ENCODE results near the gene PDE11A. TPM values are rescaled to one million over a fixed set of nuclear protein-coding genes. Genes with fewer than 3 reads are reported as not detected.
A peak's percentile ranks its signal among the peaks of the same experiment; 100 is the strongest.

The PDE11A gene
- total and polyA plus RNA-seq, 8 donors = under 0.01 to 0.87 (median 0.40) TPM; not detected in 2

- H3K9me3 ChIP-seq = no peaks in the 10 kb centered on the region
- no peak overlapping the region for H3K4me3 ChIP-seq
- intact Hi-C loops (cut with DNase I; ENCODE audit: low total_unique reads) = no loop called here
- WGBS, 5 donors = 78 to 88% (median 86%) methylated on average over 3 of the region's 3 CpGs
- no peak for DNase-seq
- no peak overlapping the region for H3K27ac ChIP-seq
- H3K27me3 ChIP-seq = no peaks in the 10 kb centered on the region
- no peaks in the 10 kb centered on the region for H3K4me1 ChIP-seq
- no peak for TF ChIP-seq EP300 (IDR thresholded peaks at IDR 0.05)
- TF ChIP-seq CTCF (IDR thresholded peaks at IDR 0.05) = no peak
- no peak for TF ChIP-seq POLR2AphosphoS5 (IDR thresholded peaks at IDR 0.05)
- no peaks in the 10 kb centered on the region for H3K36me3 ChIP-seq
Observed at GRCh38 chr2:177676636-177677035, 395.9 kb downstream of the PDE11A start.

GRCh38 chr2:177675825-177676224 is 396.8 kb downstream of the PDE11A start:
- H3K4me1 ChIP-seq = no peaks in the 10 kb centered on the region
- no peaks in the 10 kb centered on the region for H3K36me3 ChIP-seq
- no peak overlapping the region for H3K27ac ChIP-seq
- H3K27me3 ChIP-seq = no peaks in the 10 kb centered on the region
- H3K4me3 ChIP-seq = no peak overlapping the region
- DNase-seq = no peak
- TF ChIP-seq CTCF (IDR thresholded peaks at IDR 0.05) = no peak
- no peak for TF ChIP-seq EP300 (IDR thresholded peaks at IDR 0.05)
- no peak for TF ChIP-seq POLR2AphosphoS5 (IDR thresholded peaks at IDR 0.05)
- no peak for TF ChIP-seq POLR2A (IDR thresholded peaks at IDR 0.05)
- 67 to 93% (median 85%) methylated on average over 1 of the region's 1 CpG for WGBS, 5 donors
- intact Hi-C loops (cut with DNase I; ENCODE audit: low total_unique reads) = no loop called here
- H3K9me3 ChIP-seq = no peaks in the 10 kb centered on the region

GRCh38 chr2:177675350-177675821 is 397.2 kb downstream of the PDE11A start:
- DNase-seq = peak in 1 of 2 donors; percentile 16
- Histone ChIP-seq H3K9me3 (no peaks in the 10 kb centered on the region), H3K27me3 (no peaks in the 10 kb centered on the region), H3K4me1 (no peaks in the 10 kb centered on the region), H3K36me3 (no peaks in the 10 kb centered on the region), H3K4me3 (no peak overlapping the region), H3K27ac (no peak overlapping the region)
- intact Hi-C loops (cut with DNase I; ENCODE audit: low total_unique reads) = no loop called here
- TF ChIP-seq EP300 (IDR thresholded peaks at IDR 0.05) (no peak), POLR2A (IDR thresholded peaks at IDR 0.05) (no peak), CTCF (IDR thresholded peaks at IDR 0.05) (no peak), POLR2AphosphoS5 (IDR thresholded peaks at IDR 0.05) (no peak)
- 39 to 53% (median 47%) methylated on average over 6 of the region's 6 CpGs for WGBS, 5 donors

- no peaks in the 10 kb centered on the region for H3K9me3 ChIP-seq
- intact Hi-C loops (cut with DNase I; ENCODE audit: low total_unique reads) = no loop called here
- no peaks in the 10 kb centered on the region for H3K36me3 ChIP-seq
- TF ChIP-seq CTCF (IDR thresholded peaks at IDR 0.05) (no peak), POLR2A (IDR thresholded peaks at IDR 0.05) (no peak), POLR2AphosphoS5 (IDR thresholded peaks at IDR 0.05) (no peak), EP300 (IDR thresholded peaks at IDR 0.05) (no peak)
- H3K27me3 ChIP-seq = no peaks in the 10 kb centered on the region
- WGBS, 5 donors = 82 to 85% (median 84%) methylated on average over 9 of the region's 9 CpGs
- no peak overlapping the region for H3K27ac ChIP-seq
- H3K4me3 ChIP-seq = no peak overlapping the region
- no peak for DNase-seq
- no peaks in the 10 kb centered on the region for H3K4me1 ChIP-seq
Observed at GRCh38 chr2:177673602-177674595, 398.7 kb downstream of the PDE11A start.
